Anterior cingulate cortex (tissue), 58 donors: Measurements from ENCODE around the gene CDK12.
"Not testable (repeated sequence)": the region's sequence is repeated elsewhere in the genome, so short reads cannot be mapped to it uniquely, and the experiment has no call there.

Source experiments
- DNase-seq, 58 donors: peaks; one replicate each; lab custom pipeline; 2025; lab: John Stamatoyannopoulos, UW

Gene CDK12

GRCh38 chr17:39487946-39488345 lies 26.7 kb downstream of the CDK12 start:
- no peak for DNase-seq

GRCh38 chr17:39496921-39497320 lies 35.6 kb downstream of the CDK12 start:
- DNase-seq, result not testable (repeated sequence)

GRCh38 chr17:39507511-39507910 lies 46.2 kb downstream of the CDK12 start:
- DNase-seq, result no peak

GRCh38 chr17:39508987-39509386 lies 47.7 kb downstream of the CDK12 start:
- no peak for DNase-seq

GRCh38 chr17:39513309-39513708 lies 52.0 kb downstream of the CDK12 start:
- DNase-seq, result no peak

GRCh38 chr17:39513915-39514314 lies 52.6 kb downstream of the CDK12 start:
- no peak for DNase-seq

- no peak for DNase-seq
Observed at GRCh38 chr17:39517224-39517623, 55.9 kb downstream of the CDK12 start.

GRCh38 chr17:39525801-39526506 lies 64.7 kb downstream of the CDK12 start:
- peak in 4 of 58 donors; percentile 2 to 26 (median 7) for DNase-seq

- no peak for DNase-seq
Observed at GRCh38 chr17:39527220-39527813, 66.0 kb downstream of the CDK12 start.

GRCh38 chr17:39529455-39529854 lies 68.2 kb downstream of the CDK12 start:
- no peak for DNase-seq

- no peak for DNase-seq
Observed at GRCh38 chr17:39530513-39530912, 69.2 kb downstream of the CDK12 start.

- DNase-seq, result no peak
Observed at GRCh38 chr17:39531252-39531651, 70.0 kb downstream of the CDK12 start.

GRCh38 chr17:39533891-39534290 lies 72.6 kb downstream of the CDK12 start:
- no peak for DNase-seq

- no peak for DNase-seq
Observed at GRCh38 chr17:39534768-39535405, 73.6 kb downstream of the CDK12 start.

- DNase-seq, result no peak
Observed at GRCh38 chr17:39536468-39536867, 75.2 kb downstream of the CDK12 start.

GRCh38 chr17:39537364-39537763 lies 76.1 kb downstream of the CDK12 start:
- DNase-seq, result not testable (repeated sequence)

- no peak for DNase-seq
Observed at GRCh38 chr17:39538866-39539265, 77.6 kb downstream of the CDK12 start.

GRCh38 chr17:39540611-39541010 lies 79.3 kb downstream of the CDK12 start:
- DNase-seq, result no peak

- no peak for DNase-seq
Observed at GRCh38 chr17:39541652-39542051, 80.4 kb downstream of the CDK12 start.

GRCh38 chr17:39543176-39543575 lies 81.9 kb downstream of the CDK12 start:
- no peak for DNase-seq

- DNase-seq, result no peak
Observed at GRCh38 chr17:39543664-39544063, 82.4 kb downstream of the CDK12 start.

GRCh38 chr17:39544361-39544760 lies 83.1 kb downstream of the CDK12 start:
- DNase-seq, result not testable (repeated sequence)
